HG02798 (cell line): ENCODE results near the gene MRPL38.
"Not testable (repeated sequence)": the region's sequence is repeated elsewhere in the genome, so short reads cannot be mapped to it uniquely, and the experiment has no call there.

Experiments used
- ATAC-seq: cut with Tn5 transposase; IDR thresholded peaks from one replicate; pipeline ENCODE4 v1.9.1; 2021; ENCODE audit warnings: mild to moderate bottlenecking; ENCODE audit not compliant: unreplicated experiment, poor library complexity

Gene MRPL38

GRCh38 chr17:75898065-75898464, 6.6 kb downstream of the MRPL38 start:
- ATAC-seq = no peak

- ATAC-seq = no peak
These were observed 7.3 kb downstream of the MRPL38 start for GRCh38 chr17:75897160-75898019.

- ATAC-seq = peak; percentile 67
These were observed 8.1 kb downstream of the MRPL38 start, which contains the start of gene TRIM65 for GRCh38 chr17:75896415-75897159. Gene TRIM65 (minus strand): TSS chr17:75896951. CDS start chr17:75896937, 14 bp downstream.

GRCh38 chr17:75895370-75896155, 9.1 kb downstream of the MRPL38 start:
- no peak for ATAC-seq

GRCh38 chr17:75894049-75894733, 10.5 kb downstream of the MRPL38 start:
- no peak for ATAC-seq

- ATAC-seq = no peak
These were observed 11.2 kb downstream of the MRPL38 start for GRCh38 chr17:75893305-75894048.

GRCh38 chr17:75892556-75893224, 12.0 kb downstream of the MRPL38 start:
- ATAC-seq = no peak

- ATAC-seq = no peak
These were observed 12.8 kb downstream of the MRPL38 start for GRCh38 chr17:75891605-75892555.

GRCh38 chr17:75891022-75891604, 13.6 kb downstream of the MRPL38 start:
- no peak for ATAC-seq

- ATAC-seq = no peak
These were observed 15.2 kb downstream of the MRPL38 start for GRCh38 chr17:75889454-75889853.

- ATAC-seq = no peak
These were observed 16.2 kb downstream of the MRPL38 start for GRCh38 chr17:75888484-75888883.

GRCh38 chr17:75885860-75886259, 18.8 kb downstream of the MRPL38 start:
- not testable (repeated sequence) for ATAC-seq

- ATAC-seq = no peak
These were observed 19.3 kb downstream of the MRPL38 start for GRCh38 chr17:75885431-75885830.

- no peak for ATAC-seq
These were observed 22.8 kb downstream of the MRPL38 start for GRCh38 chr17:75881678-75882454.

- ATAC-seq = no peak
These were observed 24.4 kb downstream of the MRPL38 start for GRCh38 chr17:75880266-75880665.

- no peak for ATAC-seq
These were observed 26.3 kb downstream of the MRPL38 start, which contains the start of gene TRIM47 for GRCh38 chr17:75878174-75878998. Gene TRIM47 (minus strand): TSS chr17:75878581. CDS start chr17:75878548, 33 bp downstream.
